GF-D8 (cell line): ENCODE data around the gene COQ2.
"Not testable (repeated sequence)": the region's sequence is repeated elsewhere in the genome, so short reads cannot be mapped to it uniquely, and the experiment has no call there.

Experiments used
- DNase-seq: peaks from one replicate; lab custom pipeline; 2025; lab: John Stamatoyannopoulos, UW

The COQ2 gene

DNA sequence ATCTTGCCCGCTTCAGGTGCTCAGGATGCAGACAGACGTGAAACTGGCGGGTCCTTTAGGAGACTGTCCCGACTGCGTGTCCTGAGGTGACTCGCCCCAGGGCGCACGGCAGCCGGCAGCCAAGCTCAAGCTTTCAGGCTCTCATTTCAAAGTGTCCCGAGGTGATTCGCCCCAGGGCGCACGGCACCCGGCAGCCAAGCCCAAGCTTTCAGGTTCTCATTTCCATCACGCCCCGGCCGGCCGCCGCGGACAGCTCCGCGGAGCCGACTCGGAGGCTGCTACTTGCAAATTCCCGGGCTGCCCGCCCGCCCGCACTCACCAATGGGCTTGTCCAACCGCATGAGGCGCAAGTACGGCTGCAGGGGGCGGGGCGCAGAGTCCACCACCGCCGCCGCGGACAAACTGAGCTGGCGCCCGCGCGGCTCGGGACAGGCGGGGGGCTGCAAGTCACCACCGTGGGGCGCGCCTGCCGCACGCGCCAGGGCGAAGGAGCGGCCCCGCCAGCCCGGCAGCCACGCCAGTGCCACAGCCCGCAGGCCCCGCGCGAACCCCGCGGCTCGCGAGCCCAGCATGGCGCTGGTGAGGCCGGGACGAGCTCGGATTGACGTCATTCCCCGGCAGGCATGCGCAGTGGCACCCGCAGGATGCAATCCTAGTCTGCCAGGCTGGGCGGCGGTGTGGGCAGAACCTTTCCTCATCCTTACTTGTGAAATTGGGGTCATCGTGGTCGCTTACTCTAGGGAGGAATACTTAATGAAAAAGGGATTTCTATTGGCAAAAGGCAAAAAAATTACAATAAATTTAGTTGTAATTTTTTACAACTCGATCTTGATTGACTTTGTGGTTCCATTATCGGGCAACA is at the start of gene COQ2:
COQ2 (minus strand) TSS at position 606 of the 862 bp plus-strand sequence; CDS start at position 572, 34 bp downstream.
- DNase-seq: peak; percentile 87

DNA sequence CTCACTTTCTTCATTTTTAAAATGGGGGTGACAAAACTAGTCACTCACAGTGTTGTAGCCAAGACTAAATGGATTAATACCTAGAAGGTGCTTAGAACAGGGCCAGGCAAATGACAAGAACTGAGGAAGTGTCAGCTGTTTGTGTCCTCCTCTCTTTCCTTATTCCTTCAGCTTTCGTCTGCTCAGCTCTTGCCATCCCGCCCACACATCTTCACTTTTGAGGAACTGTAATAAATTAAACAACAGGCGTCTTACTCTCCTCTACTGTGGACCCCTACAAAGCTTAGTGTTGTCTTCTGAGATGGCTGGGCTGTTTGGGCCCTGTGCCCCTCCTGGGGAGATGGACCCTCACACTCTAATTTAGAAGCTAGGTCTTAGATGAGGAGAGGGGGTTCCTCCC is 47.4 kb upstream of the COQ2 start:
- DNase-seq: no peak

GRCh38 chr4:83329521-83330110 is 45.0 kb upstream of the COQ2 start:
- DNase-seq: no peak

- DNase-seq: no peak
These were observed 44.1 kb upstream of the COQ2 start for GRCh38 chr4:83328521-83329187.

DNA sequence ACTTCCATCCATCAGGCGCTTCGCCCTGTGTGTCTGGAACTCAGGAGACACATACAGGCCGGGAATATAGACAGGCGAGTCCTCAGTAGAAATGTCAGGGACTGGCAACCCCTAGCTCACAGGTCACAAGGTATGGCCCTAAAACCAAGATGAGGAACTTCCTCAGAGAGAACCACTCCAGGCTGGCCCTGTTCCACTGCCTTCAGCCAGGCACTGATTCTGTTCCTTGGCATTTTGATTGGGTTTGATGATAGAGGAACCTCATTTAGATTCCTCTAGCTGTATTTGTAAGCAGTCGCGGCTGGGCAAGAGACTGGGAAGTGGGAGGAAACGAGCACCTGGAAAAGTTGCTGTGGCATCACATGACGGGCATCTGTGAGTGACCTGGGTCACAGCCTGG is 41.9 kb upstream of the COQ2 start:
- no peak for DNase-seq

- not testable (repeated sequence) for DNase-seq
These were observed 40.7 kb upstream of the COQ2 start for GRCh38 chr4:83325306-83325705.

DNA sequence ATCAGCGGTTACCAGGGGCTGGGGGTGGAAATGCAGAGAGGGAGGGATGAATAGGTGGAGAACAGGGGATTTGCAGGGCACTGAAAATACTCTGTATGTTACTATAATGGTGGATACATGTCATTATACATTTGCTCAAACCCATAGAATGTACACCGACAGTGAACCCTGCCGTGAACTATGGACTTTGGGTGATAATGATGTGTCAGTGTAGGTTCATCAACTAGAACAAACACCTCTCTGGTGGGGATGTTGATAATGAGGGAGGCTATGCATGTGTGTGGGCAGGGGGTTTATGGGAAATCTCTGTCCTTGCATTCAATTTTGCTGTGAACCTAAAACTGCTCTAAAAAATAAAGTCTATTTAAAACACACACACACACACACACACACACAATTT is 38.5 kb upstream of the COQ2 start:
- no peak for DNase-seq

DNA sequence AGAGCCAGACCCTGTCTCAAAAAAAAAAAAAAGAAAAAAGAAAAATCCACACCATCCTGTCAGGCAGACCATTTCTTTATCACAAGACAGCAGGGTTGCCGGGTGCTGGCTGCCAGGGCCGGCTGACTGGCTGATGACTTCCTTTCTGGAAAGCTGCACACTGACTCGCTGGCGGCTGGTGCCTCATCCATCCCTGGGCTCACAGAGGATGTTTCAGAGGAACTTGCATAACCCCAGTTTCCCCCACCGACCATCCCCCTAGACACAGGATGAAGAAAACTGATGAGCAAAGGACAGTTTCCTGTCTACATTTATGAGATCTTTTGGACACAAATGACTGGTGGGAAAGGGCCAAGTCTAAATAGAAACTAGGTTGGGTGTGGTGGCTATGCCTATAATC is 36.0 kb upstream of the COQ2 start:
- DNase-seq: peak; percentile 62

- no peak for DNase-seq
These were observed 34.1 kb upstream of the COQ2 start for GRCh38 chr4:83318666-83319065.

DNA sequence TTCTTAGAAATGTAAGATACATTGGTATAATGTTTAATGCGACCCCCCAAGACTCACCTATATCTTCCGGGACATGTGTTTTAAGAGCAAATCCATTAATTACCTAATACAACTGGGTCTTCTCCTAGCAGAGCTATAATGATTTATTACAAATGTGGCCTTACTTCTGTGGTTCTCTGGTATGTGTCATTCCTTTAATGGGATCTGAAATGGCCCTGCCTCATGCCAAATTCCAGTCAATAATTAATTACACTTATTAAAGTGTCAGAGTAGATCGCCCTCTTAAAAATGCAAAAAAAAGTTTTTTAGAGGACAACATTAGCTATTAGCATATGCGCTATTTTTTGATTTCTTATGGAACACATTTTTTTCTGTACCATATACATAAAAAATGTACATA is 33.1 kb upstream of the COQ2 start:
- no peak for DNase-seq

DNA sequence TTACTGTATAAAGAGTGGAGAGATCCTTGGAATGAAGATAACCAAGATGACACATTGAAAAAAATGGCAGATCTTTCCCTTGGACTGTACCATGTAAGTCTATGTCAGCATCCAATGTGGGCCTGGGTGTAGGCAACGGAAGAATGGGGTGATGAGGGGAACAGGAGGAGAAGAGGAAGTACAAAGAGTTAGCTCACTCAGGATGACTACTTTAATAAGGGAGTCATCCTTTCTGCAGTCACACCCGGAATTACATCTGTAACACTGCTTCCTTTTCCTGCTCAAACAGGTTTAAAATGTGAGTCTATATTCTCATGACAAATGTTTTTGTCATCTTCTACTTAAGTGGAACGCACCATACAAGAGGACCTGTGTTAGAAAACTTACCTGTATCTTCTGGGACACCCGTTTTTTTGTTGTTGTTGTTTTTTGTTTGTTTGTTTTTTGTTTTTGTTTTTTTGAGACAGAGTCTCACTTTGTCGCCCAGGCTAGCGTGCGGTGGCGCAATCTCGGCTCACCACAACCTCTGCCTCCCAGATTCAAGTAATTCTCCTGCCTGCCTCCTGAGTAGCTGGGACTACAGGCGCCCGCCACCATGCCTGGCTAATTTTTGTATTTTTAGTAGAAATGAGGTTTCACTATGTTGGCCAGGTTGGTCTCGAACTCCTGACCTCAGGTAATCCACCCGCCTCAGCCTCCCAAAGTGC is 32.0 kb upstream of the COQ2 start:
- DNase-seq: peak; percentile 37

GRCh38 chr4:83315341-83315870 is 30.8 kb upstream of the COQ2 start:
- no peak for DNase-seq

GRCh38 chr4:83308672-83309071 is 24.1 kb upstream of the COQ2 start:
- no peak for DNase-seq

DNA sequence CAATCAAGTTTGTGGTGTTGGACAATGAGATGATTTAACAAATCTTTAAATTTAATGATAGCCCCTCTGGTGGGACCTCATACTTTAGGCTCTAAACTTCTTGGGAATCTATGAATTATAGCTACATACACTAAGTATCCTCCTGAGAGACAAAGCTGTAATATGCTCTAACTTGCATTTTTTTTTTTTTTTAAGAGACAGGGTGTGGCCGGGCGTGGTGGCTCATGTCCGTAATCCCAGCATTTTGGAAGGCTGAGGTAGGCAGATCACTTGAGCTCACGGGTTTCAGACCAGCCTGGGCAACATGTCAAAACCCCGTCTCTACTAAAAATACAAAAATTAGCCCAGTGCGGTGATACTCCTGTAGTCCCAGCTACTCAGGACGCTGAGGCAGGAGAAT is 23.3 kb upstream of the COQ2 start:
- no peak for DNase-seq

DNA sequence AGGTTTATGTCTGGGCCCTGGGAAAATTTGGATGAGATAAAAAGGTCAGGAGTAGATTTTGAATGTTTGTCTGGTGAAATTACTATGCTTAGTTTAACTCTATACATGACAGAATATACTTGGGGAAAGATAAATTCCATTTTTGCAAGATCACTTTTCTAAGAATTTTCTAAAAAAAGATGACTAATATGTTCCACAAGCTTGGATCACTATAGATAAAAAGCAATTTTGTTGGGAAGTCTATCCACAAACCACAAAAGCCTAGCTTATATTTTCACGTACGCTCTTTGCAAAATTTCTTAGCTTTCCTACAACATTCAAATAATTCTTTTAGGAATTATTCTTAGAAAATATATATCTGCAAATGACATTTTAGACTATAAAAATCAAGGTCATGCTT is 20.6 kb upstream of the COQ2 start:
- DNase-seq: no peak

DNA sequence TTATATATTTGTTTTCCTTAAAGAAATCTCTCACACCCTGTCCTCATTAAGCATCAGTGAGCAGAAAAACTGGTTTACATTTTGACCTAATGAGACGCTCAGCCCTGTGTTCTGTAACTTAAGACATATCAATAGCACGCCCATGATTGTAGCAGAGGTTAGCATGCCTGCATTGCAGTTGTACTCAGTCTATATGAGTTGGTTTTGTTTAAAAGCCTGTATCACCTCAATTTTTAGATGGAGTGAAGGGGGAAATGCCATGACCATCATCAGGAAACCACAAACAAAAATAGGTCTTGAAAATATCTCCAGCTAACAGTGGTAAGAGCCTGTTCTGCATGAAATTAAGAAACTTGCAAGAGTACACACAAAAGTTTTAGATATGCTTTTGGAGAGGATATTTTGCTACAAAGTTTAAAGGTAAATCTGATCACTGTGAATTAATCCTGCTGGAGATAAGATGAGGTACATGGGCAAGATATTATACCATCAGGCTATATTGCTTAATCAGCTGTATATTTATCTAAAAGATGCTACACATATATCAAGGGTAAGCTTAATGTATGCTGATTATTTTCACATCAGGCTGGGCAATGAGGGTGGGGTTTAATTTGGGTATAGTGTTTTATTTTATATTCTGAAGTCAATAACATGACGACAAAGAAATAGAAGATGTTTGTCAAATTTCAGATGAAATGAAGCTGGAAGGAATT is 13.1 kb upstream of the COQ2 start:
- DNase-seq: no peak

DNA sequence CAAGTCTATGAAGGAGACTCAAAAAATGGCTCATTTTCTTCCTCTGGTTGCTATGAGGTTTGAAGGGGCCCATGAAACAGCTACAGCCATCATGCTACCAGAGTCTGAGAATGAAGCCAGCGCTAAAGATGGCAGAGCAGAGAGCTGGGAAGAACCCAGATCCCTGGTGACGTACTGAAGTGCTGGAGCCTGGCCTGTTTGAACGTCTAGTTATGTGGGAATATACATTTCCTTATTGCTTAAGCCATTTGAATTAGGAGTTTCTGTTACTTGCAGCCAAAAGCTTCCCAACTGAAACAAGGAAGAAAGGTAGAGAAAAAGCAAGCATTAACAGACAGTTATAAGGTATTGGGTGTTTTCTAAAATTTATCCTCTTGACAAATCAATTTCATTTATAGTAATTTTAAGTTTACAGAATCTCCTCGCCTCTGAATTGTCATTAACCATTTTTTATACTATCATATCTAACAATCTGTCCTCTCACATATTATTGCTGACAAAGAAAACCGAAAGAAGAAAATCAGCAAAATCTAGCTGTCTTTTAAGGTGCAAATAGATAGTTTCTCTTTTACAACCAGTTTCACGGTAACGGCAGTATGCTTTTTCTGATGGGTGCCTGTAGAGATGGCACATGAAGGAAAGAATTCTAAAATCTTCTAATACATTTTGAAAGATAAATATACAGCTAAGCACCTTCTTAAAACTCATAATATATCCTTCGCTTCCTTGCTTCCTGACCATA is 8.9 kb upstream of the COQ2 start:
- no peak for DNase-seq

DNA sequence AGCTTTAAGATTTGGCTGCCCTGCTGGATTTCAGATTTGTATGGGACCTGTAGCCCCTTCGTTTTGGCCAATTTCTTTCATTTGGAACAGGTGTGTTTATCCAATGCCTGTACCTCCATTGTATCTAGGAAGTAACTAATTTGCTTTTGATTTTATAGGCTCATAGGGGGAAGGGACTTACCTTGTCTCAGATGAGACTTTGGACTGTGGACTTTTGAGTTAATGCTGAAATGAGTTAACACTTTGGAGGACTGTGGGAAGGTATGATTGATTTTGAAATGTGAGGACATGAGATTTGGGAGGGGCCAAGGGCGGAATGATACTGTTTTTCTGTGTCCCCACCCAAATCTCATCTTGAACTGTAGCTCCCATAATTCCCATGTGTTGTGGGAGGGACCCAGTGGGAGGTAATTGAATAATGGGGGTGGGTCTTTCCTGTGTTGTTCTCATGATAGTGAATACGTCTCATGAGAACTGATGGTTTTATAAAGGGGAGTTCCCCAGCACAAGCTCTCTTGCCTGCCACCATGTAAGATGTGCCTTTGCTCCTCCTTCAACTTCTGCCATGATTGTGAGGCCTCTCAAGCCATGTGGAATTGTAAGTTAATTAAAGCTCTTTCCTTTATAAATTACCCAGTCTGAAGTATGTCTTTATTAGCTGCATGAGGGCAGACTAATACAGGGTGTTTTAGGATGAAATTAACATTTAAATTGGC is 5.6 kb upstream of the COQ2 start:
- not testable (repeated sequence) for DNase-seq

GRCh38 chr4:83288381-83288780 is 3.8 kb upstream of the COQ2 start:
- DNase-seq: not testable (repeated sequence)

- DNase-seq: peak; percentile 81
These were observed 433 bp upstream of the COQ2 start for GRCh38 chr4:83285055-83285407.
